Anterior cingulate cortex (tissue), 58 donors: ENCODE results near the gene CLMN.
"Not testable (repeated sequence)": the region's sequence is repeated elsewhere in the genome, so short reads cannot be mapped to it uniquely, and the experiment has no call there.

Experiments used
- DNase-seq, 58 donors: peaks; one replicate each; lab custom pipeline; 2025; lab: John Stamatoyannopoulos, UW

Gene CLMN

GRCh38 chr14:95183532-95184412 is 135.9 kb downstream of the CLMN start:
- no peak for DNase-seq

DNA sequence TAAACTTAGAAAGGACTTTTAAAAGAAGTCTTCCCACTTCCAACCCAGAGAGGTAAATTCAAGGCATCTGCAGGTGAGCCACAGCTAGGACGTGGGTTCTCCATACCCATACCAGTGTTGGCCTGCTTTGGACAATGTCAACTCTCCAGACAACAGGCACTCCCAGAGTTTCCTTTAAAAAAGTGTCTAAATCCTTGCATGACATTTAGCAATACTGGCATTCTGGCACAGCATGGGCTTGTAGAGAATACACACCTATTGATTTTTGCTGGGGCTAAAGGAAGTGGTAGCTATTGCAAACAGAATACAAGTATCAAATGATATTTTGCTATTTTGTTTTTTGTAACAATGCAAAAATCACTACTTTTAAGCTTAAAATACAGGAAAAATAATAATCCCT is 136.6 kb downstream of the CLMN start:
- no peak for DNase-seq

- DNase-seq = no peak
Measured at GRCh38 chr14:95182379-95182778, 137.3 kb downstream of the CLMN start.

DNA sequence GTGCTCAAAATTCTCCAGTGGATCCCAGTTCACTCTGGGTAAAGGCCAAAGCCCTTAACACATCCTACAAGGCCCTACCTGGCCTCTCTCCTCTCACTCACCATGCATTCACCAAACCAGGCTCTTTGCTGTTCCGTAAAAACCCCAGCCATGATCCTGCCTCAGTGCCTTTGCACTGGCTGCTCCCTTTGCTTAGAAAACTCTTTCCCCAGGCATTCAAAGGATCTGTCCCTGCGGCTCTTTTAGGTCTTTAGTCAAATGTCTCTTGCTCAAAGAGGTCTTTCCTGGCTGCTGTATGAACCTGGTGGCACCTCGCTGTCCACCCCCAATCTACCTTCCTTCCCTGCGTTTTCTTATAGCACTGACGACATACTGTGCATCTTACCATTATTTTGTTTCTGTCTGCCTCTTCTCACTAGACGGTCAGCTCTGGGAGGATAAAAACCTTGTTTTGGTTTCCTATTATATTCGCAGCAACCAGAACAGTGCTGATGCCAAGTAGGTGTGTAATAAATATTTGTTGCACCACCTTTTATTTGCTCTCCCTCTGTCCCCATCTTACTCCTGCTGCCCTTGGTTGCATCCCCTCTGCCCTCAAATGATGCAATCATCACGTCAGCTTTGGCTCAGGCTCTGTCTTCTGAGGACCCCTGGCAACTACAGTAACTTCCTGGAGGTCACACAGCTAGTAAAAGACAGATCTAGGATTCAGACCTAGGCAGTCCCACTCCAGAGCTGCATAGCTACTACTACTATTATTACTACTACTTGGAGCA is 138.6 kb downstream of the CLMN start:
- no peak for DNase-seq

DNA sequence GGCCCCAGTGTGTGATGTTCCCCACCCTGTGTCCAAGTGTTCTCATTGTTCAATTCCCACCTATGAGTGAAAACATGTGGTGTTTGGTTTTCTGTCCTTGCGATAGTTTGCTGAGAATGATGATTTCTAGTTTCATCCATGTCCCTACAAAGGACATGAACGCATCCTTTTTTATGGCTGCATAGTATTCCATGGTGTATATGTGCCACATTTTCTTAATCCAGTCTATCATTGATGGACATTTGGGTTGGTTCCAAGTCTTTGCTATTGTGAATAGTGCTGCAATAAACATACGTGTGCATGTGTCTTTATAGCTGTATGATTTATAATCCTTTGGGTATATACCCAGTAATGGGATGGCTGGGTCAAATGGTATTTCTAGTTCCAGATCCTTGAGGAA is 144.0 kb downstream of the CLMN start:
- not testable (repeated sequence) for DNase-seq

- no peak for DNase-seq
Measured at GRCh38 chr14:95174184-95174792, 145.4 kb downstream of the CLMN start.

- DNase-seq = no peak
Measured at GRCh38 chr14:95173518-95173917, 146.2 kb downstream of the CLMN start.

GRCh38 chr14:95167177-95167576 is 152.5 kb downstream of the CLMN start:
- DNase-seq = no peak

GRCh38 chr14:95165517-95165916 is 154.2 kb downstream of the CLMN start:
- no peak for DNase-seq

GRCh38 chr14:95164506-95164905 is 155.2 kb downstream of the CLMN start:
- DNase-seq = no peak

DNA sequence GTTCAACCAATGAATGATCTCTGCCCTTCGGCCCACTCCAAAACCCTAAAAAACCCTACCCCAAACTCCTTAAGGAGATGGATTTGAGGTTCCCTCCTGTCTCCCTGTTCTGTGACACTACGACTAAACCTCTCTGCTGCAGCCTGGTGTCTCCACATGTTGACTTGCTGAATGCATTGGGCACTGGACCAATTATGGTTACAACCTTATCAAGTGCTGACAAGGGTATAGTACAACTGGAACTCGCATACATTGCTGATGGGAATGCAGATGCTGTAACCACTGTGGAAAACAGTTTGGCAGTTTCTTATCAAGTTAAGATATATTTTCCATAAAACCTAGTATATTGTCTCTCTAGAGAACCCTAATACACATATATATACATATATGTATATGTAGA is 156.0 kb downstream of the CLMN start:
- DNase-seq = no peak

- DNase-seq = no peak
Measured at GRCh38 chr14:95163132-95163531, 156.6 kb downstream of the CLMN start.

DNA sequence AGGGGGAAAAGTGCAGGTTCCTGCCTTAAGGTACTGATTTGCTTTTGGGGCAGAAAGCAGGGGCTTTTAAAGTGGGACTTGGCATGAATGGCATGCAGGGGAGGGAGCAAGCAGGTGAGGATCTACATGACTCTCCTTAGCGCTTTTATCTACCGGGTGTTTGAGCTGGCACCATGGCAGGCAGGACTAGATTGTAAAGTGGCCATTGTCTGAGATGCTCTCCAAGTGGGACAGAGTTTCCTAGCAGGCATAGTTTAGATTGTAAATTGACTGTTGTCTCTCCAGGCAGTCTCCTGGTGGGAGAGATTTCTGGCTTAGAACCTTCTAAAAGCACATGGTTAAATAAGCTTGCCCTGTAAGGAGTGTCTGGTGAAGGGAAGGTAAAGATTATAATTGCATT is 157.1 kb downstream of the CLMN start:
- no peak for DNase-seq

- peak; percentile 86 to 99 (median 97) for DNase-seq
Measured at GRCh38 chr14:95157327-95158189, 162.2 kb downstream of the CLMN start, which contains the start of gene DICER1. DICER1 (minus strand) TSS chr14:95157529; CDS start chr14:95133458, 24,071 bp downstream.

DNA sequence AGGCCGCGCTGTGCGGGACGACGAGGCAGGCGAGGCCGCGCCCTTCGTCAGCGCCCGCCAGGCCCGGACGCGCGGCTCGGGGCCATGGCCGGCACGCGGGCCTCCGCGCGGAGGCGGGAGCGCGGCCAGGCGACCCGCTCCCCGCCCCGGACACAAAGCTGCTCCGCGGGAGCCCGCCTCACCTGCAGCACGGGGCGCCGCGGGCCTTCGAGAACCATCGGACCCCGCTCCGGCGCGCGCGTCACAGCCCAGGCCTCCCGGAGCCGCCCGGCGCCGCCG is 162.7 kb downstream of the CLMN start:
- no peak for DNase-seq

DNA sequence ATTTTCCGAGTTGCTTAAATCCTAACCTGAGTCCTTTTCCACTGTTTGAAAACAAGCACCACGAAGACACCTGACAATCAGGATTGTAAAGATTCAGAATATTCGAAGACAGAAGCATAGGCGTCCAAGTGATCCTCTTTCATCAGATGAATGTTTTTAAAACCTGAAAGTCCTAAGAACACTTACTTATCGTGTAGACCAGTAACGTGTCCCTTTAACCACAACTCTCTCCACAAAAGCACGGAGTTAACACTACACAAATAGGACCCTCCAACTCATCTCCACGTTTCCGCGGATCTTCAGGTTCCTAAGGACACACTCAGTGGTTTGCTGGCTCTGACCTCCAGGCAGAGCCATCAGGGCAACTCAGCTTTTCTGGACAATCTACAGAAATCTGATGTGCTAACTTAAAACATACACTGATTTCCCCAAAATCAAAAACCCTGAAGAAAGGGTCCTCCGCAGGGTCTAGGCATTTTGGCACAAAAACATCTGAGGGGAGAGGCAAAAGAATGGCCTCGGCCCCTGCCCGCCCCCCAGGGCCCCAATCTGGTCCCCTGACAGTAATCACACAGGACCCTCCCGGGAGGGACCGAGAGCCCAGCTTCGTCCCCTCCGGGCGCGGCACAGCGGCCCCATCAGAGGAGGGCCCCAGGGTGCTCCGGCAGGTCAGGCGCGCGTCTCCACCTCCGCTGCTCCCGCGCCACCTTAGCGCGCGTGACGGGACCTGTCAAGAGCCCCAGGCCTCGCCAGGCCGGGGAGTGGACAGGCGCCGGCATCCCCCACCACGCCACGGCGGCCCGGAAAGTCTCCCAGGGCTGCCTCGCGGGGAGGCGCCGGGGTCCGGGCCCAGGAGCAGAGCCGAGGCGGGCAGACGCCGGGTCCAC is 163.3 kb downstream of the CLMN start:
- peak in 25 of 58 donors; percentile 11 to 70 (median 53) for DNase-seq

- no peak for DNase-seq
Measured at GRCh38 chr14:95155045-95155444, 164.7 kb downstream of the CLMN start.

DNA sequence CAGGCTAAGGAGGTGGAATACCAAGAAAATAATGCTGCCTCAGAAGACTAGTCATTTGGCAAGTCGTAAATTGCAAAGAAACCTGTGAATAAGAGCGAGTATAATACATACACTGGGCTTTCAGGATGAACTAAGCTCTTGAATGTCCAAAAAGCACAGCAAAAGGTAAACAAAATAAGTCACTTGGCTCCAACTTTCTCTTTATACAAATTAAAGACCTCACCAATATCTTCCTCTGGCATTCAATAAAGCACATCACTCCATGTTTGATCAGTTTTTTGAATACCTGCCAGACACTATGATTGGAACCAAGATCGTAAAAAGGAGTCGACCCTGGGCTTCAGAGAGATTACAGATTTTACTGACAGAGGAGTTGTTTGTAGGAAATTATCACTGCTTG is 165.8 kb downstream of the CLMN start:
- no peak for DNase-seq

GRCh38 chr14:95151561-95151960 is 168.1 kb downstream of the CLMN start:
- no peak for DNase-seq
